GM12891 (cell line): ENCODE results near the gene ATP8A2.

Source experiments
- POLR2A ChIP-seq: IDR thresholded peaks from 2 replicates; pipeline ENCODE4 v1.6.1; 2011; ENCODE audit warnings: low read depth, low read length, control low read depth
- POLR2AphosphoS5 ChIP-seq: IDR thresholded peaks from 2 replicates; pipeline ENCODE4 v1.6.1; 2011; ENCODE audit warnings: low read depth, low read length, control low read depth
- TAF1 ChIP-seq: IDR thresholded peaks from 2 replicates; pipeline ENCODE4 v1.6.1; 2011; ENCODE audit warnings: low read depth, low read length, control low read depth

GRCh38 chr13:26026211-26026610 lies 654.4 kb downstream of the ATP8A2 start:
- no peak for TF ChIP-seq POLR2A
- no peak for TF ChIP-seq TAF1
- TF ChIP-seq POLR2AphosphoS5 = no peak
